Measurements from ENCODE around the gene SMDT1. TPM values are rescaled to one million over a fixed set of nuclear protein-coding genes. Genes with fewer than 3 reads are reported as not detected.
"Not testable (repeated sequence)": the region's sequence is repeated elsewhere in the genome, so short reads cannot be mapped to it uniquely, and the experiment has no call there.

SMDT1 gene
- total RNA-seq, 1 donor from 2014 or later, result 179 TPM

DNA sequence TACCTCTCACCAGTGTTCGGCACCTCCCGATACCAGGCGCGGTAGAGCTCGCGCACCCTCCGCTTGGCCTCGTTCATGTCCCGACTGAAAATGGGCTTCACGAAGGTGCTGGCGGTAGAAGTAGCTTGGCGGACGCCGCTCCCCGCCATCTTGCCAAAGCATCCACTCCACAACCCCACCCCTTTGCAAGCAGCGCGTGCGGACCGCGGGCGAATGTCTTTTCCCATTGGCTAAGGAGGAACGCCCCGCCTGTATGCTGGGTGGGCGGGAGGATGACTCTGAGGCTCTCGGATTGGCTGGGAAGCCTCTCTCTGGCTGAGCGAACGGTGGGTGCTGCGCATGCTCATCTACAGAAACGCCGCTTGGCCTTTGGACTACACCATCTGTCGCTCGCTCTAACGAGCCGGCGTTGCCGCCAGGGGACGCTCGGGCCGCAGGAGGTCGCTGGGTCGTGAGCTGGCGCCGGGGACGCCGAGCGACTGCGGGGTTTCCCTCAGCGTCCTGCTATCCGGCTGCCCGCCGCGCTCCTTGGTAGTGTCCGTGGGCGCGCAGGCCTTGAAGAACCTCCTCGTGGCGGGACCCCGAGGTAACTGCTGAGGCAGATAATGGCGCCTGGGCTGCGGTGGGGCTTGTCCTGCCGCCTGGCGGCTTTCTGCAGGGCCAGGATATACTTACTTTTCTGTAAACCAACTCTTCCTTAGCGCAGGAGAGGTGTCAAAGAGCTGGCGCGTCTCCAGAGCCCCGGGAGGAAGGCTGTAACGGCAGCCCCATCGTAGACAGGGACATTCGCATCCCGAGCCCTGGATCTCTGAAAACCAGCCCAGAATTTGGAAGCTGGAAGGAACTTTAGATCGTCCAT, 11.3 kb downstream of the SMDT1 start, which contains the start of gene NDUFA6:
TSS of gene NDUFA6 (minus strand) at position 177 of the 859 bp plus-strand sequence. CDS start at position 149, 28 bp downstream.
- peak; percentile 99 for DNase-seq
- peak; percentile 96 for ATAC-seq (ENCODE audit: poor library complexity)
- intact Hi-C loops (cut with DNase I), result loop anchor here (5.0 to 10.0 kb wide), 2 partner anchors 174 to 351 kb away; no protein-coding TSS in a partner anchor

DNA sequence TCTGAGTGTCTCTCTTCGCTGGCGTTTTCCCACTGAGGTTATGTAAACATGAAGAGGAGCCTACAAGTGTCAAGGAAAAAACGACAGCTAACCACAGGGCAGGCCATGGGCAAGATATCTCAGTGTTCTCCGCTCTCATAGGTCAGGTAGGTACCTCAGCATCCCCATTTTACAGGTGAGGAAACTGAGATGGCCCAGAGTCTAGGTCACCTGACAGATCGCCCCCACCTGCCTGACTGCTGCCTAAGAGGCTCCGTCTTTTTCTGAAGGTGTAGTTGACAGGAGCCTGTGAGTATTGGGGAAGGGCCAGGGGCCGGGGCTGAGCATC, 11.9 kb downstream of the SMDT1 start:
- intact Hi-C loops (cut with DNase I), result loop anchor here (5.0 to 10.0 kb wide), 2 partner anchors 173 to 351 kb away; no protein-coding TSS in a partner anchor
- ATAC-seq (ENCODE audit: poor library complexity), result no peak
- no peak for DNase-seq

DNA sequence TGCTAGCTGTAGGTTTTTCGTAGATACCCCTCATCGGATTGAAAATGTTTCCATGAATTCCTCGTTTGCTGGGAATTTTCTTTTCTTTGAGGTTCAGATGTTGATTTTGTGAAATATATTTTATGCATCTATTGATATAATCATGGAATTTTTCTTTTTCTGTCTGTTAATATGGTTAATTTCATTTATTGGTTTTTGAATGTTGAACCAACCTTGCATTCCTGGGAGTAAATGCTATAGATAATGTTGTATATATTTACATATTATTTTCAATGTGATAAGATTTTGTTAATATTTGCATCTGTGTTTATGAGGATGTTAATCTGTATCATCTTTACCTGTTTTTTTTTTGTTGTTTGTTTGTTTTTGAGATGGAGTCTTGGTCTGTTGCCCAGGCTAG, 21.7 kb downstream of the SMDT1 start:
- ATAC-seq (ENCODE audit: poor library complexity) (no peak), DNase-seq (no peak)
- intact Hi-C loops (cut with DNase I), result no loop called here

DNA sequence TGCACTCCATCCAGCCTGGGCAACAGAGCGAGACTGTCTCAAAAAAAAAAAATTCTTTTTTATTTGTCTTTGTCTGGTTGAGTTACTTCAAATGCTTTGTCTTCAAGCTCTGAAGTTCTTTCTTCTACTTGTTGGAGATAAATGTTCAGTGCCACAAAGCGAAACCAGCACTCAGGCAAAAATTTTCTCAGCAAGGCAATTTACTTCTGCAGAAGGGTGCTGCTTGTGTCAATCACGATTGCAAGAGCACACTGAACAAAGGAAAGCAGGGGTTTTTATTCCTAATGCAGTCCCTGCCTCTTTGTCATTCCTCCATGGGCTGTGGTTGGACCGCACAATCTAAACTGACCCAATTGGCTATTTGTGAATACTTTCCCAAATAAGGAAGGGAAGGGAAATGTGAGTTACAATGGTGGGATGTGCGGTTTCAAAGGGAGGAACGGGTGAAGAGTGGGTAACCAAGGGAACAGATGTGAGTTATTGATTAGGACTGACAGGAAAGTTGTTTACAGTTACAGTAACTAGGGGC, 24.9 kb downstream of the SMDT1 start:
- ATAC-seq (ENCODE audit: poor library complexity); DNase-seq; intact Hi-C loops (cut with DNase I): not testable (repeated sequence)

DNA sequence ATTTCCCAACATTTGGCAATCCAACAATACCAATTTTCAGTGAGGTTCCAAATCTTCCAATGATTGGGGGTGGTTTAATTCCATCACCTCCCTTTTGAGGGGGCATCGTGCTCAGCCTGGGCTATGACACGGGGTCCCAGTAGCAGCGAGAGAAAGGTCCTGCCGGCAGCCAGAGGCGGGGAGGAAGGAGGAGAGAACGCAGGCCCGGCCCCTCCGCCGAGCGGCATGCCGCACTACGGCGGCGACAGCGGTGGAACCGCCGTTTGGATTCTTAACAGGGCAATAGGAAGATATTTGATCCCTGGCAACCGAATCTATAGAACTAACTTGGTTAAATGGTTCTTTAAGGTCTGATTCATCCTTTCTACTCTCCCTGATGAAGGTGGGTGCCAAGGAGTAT, 29.3 kb downstream of the SMDT1 start:
- intact Hi-C loops (cut with DNase I), result no loop called here
- ATAC-seq (ENCODE audit: poor library complexity), result no peak

DNA sequence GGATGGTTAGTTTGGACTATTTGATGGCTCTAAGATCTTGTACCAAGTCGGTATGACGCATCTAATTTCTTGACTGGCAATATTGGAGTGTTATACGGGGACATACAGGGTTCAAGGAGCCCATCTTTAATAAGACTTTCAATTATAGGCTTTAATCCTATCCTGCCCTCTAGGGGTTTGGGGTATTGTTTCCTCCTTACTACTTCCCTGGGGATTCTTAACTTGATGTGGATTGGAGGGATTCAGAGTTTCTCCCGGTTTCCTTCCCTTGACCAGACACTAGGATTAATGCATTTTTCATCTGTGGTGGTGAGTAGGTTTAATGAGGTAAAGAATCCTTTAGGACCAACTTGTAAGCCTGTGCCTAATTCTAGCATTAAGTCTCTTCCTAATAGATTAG, 32.3 kb downstream of the SMDT1 start:
- DNase-seq (no peak), ATAC-seq (ENCODE audit: poor library complexity) (no peak)
- intact Hi-C loops (cut with DNase I), result no loop called here

More for the DNA sequence above, 29.3 kb downstream of the SMDT1 start:
- no peak for DNase-seq

DNA sequence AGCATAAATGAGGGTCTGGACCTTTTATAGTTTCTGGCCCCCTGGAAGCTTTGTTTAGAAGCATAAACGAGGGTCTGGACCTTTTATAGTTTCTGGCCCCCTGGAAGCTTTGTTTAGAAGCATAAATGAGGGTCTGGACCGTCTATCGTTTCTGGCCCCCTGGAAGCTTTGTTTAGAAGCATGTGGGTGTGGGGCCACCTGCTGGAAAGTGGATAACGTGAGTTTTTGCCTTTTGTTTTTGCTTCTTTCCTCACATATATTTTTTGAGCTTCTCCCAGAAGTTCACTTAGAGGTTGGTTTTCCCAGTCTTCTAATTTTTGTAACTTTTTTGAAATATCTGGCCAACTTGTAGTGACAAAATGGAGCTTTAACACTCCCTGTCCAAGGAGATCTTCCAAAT, 33.3 kb downstream of the SMDT1 start:
- intact Hi-C loops (cut with DNase I), result not testable (repeated sequence)

DNA sequence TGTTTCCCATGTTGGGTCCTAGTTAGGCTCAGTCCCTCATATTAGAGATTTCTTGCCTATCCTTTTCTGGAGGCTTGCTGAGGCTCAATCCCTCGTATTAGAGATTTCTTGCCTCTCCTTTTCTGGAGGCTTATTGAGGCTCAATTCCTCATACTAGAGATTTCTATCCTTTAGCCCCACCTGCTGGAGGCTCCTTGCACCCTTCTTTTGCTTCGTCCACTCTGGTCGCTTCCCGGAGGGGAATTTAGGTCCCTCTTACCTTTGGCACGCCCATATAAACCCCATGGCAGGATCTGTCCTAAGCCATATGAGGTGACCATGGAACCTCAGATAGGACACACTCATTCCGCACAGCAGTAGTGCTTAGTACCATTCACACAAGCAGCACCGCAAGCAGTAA, 35.2 kb downstream of the SMDT1 start:
- intact Hi-C loops (cut with DNase I), result no loop called here

More for the DNA sequence above, 33.3 kb downstream of the SMDT1 start:
- not testable (repeated sequence) for ATAC-seq (ENCODE audit: poor library complexity); DNase-seq

DNA sequence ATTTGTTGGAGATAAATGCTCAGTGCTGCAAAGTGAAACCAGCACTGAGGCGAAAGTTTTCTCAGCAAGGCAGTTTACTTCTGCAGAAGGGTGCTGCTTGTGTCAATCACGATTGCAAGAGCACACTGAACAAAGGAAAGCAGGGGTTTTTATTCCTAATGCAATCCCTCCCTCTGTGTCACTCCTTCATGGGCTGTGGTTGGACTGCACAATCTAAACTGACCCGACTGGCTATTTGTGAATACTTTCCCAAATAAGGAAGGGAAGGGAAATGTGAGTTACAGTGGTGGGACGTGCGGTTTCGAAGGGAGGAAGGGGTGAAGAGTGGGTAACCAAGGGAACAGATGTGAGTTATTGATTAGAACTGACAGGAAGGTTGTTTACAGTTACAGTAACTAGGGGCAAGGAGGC, 35.9 kb downstream of the SMDT1 start:
- ATAC-seq (ENCODE audit: poor library complexity); intact Hi-C loops (cut with DNase I); DNase-seq: not testable (repeated sequence)

More for the DNA sequence above, 35.2 kb downstream of the SMDT1 start:
- DNase-seq (no peak), ATAC-seq (ENCODE audit: poor library complexity) (no peak)

DNA sequence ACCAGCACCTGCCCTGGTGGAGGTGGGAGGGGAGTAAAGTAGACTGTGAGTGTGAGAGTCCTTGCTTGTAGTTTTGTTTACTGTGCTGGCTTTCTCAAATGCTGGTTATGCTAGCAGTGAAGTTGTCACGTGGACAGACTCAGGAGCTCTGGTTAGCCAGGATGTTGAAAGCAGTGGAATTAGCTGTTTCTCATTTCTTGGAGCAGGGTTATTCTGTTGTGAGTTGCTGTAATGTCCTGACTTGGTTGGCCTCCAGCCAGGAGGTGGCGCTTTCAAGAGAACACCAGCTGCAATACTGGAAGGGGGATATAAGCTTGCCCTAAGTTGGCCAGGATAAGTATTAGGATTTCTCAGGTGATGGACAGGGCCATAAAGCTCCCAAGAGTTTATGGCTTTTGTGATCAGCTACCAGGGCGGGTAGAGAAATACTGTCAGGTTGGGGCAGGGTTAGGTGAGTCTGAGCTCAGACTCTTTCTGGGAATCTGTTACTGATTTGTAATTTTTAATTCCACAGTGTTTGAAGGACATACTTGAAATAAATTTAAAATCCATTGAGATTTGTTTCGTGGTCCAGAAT, 37.4 kb downstream of the SMDT1 start:
- intact Hi-C loops (cut with DNase I), result no loop called here
- ATAC-seq (ENCODE audit: poor library complexity) (no peak), DNase-seq (no peak)

DNA sequence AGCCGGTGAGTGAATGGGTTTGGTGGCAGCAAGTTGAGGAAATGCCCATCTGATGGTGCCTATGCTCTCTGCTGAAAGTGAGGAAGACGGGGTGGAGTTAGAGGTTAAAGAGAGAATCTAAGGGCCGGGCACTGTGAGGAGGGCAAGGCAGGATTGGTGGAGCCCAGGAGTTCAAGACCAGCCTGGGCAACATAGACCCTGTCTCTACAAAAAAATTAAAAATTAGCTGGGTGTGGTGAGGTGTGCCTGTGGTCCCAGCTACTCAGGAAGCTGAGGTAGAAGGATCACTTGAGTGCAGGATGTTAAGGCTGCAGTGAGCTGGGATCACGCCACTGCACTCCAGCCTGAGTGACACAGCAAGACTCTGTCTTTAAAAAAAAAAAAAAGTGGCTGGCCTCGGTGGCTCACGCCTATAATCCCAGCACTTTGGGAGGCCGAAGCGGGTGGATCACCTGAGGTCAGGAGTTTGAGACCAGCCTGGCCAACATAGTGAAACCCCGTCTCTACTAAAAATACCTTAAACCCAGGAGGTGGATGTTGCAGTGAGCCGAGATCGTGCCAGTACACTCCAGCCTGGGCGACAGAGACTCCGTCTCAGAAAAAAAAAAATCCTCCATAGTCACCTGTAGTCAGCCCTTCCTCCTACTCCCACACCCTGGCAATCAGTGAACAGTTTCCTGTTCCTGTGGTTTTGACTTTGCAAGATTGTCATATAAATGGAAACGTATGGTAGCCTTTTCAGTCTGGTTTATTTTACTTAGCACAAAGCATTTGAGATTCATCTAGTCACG, 40.9 kb downstream of the SMDT1 start:
- ATAC-seq (ENCODE audit: poor library complexity); DNase-seq; intact Hi-C loops (cut with DNase I): not testable (repeated sequence)

DNA sequence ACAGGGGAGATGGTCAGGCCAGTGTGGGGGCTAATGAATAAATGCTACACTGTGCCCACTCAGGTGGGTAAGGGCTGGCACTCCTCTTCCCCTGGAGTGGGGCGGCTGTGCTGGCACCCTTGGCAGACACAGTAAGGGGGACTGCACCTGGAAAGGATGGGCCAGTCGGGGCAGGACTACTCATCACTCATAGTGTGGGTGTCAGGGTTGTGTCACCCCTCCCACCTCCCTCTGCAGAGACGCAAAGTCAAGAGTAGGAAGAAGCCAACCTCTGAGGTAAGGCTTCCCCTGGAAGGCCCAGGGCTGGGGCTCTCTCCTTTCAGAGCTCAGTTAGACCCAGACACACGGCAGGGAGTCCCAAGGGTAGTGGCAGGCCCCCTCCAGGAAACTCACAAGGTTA, 44.0 kb downstream of the SMDT1 start:
- ATAC-seq (ENCODE audit: poor library complexity); intact Hi-C loops (cut with DNase I); DNase-seq: not testable (repeated sequence)

DNA sequence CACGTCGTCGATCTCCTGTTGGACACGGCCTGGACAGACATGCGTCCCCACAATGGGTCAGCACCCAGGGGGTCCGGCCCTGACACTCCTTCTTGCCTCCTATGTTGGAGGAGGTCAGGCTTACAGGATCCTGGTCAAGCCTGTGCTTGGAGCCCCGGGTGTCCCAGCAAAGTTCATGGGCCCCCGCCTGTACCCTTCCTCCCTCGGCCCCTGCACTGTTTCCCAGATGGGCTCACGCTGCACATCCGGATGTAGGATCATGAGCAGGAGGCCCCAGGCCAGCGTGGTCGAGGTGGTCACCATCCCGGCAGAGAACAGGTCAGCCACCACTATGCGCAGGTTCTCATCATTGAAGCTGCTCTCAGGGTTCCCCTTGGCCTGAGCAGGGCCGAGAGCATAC, 48.1 kb downstream of the SMDT1 start:
- no peak for DNase-seq
- no peak for ATAC-seq (ENCODE audit: poor library complexity)
- intact Hi-C loops (cut with DNase I), result no loop called here

DNA sequence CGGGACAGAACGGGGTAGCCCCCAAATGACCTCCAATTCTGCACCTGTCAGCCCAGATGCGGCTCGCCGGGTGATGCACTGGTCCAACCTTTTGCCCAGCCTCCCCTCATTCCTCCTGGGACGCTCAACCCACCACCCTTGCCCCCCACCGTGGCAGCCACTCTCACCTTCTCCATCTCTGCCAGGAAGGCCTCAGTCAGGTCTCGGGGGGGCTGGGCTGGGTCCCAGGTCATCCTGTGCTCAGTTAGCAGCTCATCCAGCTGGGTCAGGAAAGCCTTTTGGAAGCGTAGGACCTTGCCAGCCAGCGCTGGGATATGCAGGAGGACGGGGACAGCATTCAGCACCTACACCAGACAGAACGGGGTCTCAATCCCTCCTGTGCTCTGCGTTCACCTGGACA, 48.5 kb downstream of the SMDT1 start:
- intact Hi-C loops (cut with DNase I); ATAC-seq (ENCODE audit: poor library complexity); DNase-seq: not testable (repeated sequence)

DNA sequence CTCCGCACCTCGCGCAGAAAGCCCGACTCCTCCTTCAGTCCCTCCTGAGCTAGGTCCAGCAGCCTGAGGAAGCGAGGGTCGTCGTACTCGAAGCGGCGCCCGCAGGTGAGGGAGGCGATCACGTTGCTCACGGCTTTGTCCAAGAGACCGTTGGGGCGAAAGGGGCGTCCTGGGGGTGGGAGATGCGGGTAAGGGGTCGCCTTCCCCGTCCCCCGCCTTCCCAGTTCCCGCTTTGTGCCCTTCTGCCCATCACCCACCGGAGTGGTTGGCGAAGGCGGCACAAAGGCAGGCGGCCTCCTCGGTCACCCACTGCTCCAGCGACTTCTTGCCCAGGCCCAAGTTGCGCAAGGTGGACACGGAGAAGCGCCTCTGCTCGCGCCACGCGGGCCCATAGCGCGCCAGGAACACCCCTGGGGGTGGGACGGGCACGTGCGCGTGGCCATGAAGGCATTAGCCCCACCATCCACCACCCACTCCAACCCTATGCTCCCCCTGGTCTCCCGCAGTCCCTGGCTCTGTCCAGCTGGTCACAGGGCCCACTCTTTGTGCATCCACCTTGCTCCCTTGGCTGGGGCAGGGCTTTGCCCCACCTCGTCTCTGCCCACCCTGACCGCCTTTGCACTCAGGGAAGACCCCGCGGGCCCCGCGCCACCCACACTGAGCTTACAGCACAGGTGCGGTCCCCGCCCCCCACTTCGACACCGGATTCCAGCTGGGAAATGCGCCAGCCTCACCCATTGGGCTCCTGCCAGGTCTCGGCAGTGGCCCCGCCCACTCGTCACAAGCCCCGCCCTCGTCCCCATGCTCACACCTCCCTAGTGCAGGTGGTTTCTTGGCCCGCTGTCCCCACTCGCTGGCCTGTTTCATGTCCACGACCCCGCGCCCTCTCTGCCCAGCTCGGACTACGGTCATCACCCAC, 49.5 kb downstream of the SMDT1 start:
- ATAC-seq (ENCODE audit: poor library complexity), result peak; percentile 15
- intact Hi-C loops (cut with DNase I); DNase-seq: not testable (repeated sequence)

DNA sequence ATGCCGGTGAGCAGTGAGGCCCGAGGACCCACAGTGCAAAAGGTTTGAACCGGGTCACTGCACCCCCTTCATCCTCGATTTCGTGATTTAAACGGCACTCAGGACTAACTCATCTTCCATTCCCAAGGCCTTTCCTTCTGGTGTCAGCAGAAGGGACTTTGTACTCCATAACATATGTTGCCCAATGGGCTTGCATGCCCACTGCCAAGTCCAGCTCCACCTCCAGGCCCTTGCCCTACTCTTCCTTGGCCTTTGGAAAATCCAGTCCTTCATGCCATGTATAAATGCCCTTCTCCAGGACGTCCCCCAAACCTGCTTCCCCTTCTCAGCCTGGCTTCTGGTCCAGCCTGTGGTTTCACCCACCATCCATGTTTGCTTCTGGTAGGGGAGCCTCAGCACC, 50.7 kb downstream of the SMDT1 start:
- DNase-seq; ATAC-seq (ENCODE audit: poor library complexity); intact Hi-C loops (cut with DNase I): not testable (repeated sequence)

DNA sequence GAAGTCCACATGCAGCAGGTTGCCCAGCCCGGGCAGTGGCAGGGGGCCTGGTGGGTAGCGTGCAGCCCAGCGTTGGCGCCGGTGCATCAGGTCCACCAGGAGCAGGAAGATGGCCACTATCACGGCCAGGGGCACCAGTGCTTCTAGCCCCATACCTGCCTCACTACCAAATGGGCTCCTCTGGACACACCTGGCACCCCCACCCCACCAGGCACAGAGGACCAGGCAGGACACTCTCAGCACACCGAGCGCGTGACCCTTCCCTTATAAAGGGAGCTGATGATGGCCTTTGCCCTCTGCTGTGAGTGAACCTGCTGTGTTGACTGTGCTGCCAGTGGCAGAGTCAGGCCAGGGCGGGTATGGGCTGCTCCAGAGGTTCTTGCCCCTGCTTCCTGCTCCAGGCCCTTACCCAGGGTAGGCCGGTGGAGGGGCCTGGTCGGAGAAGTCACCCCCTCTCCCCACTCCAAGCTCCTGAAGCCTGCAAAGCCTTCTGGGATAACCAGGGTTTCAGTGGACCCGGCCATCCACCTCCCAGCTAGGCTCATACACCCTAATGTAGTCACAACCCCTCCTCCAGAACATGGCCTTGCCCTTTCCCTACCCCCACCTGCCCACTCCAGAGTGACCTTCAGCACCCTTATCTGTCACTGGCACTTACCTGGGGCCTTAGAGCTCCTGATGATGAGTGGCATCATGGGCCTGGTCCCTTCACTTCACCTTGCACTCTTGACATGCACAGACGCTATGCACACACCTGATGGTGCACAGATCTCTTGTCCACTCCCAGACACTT, 51.3 kb downstream of the SMDT1 start, which contains the start of gene CYP2D6:
TSS of gene CYP2D6 (minus strand) at position 172 of the 793 bp plus-strand sequence. CDS start at position 153, 19 bp downstream.
- intact Hi-C loops (cut with DNase I); DNase-seq: not testable (repeated sequence)
- ATAC-seq (ENCODE audit: poor library complexity), result peak; percentile 14
